OCI-LY3 (cell line): Measurements from ENCODE around the gene UBE2E2.

ENCODE experiments used
- H2AFZ ChIP-seq: fragments of 200-600, 300-600 bp; shearing (Covaris generic); 2 replicates; pipeline ENCODE4 v1.6.0; 2014; ENCODE audit warnings: antibody characterized with exemption, low read depth, low read length
- H3K27ac ChIP-seq: fragments of 200-600, 300-600 bp; sonication (generic); 2 replicates; pipeline ENCODE4 v1.5.1; 2014; ENCODE audit warnings: mild to moderate bottlenecking, low read length, moderate library complexity, mixed read lengths
- H3K27me3 ChIP-seq: fragments of 200-600, 300-600 bp; sonication (generic); 2 replicates; pipeline ENCODE4 v1.6.1; 2014; ENCODE audit warnings: low read depth, low read length, mixed read lengths
- H3K36me3 ChIP-seq: fragments of 200-600, 300-600 bp; sonication (generic); replicated peaks from 2 replicates; pipeline ENCODE3; 2014; ENCODE audit warnings: low read depth, low read length, mixed read lengths
- H3K4me1 ChIP-seq: fragments of 300-600, 200-600 bp; sonication (generic); 2 replicates; pipeline ENCODE4 v1.6.1; 2014; ENCODE audit warnings: low read length, mixed read lengths
- H3K4me2 ChIP-seq: fragments of 200-600, 300-600 bp; sonication (generic); 2 replicates; pipeline ENCODE4 v1.6.1; 2014; ENCODE audit warnings: low read length, mixed read lengths
- H3K4me3 ChIP-seq: fragments of 300-600, 200-600 bp; sonication (generic); 2 replicates; pipeline ENCODE4 v1.5.1; 2014; ENCODE audit warnings: antibody characterized with exemption, mild to moderate bottlenecking, low read length, moderate library complexity
- H3K79me2 ChIP-seq: fragments of 300-600, 200-600 bp; shearing (Covaris generic); 2 replicates; pipeline ENCODE4 v1.6.1; 2014; ENCODE audit warnings: mild to moderate bottlenecking, low read length, mixed read lengths
- H3K9ac ChIP-seq: fragments of 300-600, 200-600 bp; shearing (Covaris generic); 2 replicates; pipeline ENCODE4 v1.6.0; 2014; ENCODE audit warnings: mild to moderate bottlenecking, low read length, moderate library complexity
- H3K9me3 ChIP-seq: fragments of 200-600, 300-600 bp; shearing (Covaris generic); 2 replicates; pipeline ENCODE4 v1.6.1; 2014; ENCODE audit warnings: low read length, mixed read lengths; ENCODE audit not compliant: insufficient read depth
- H4K20me1 ChIP-seq: fragments of 200-600, 300-600 bp; sonication (generic); 2 replicates; pipeline ENCODE4 v1.6.1; 2016; ENCODE audit warnings: low read length, mixed read lengths; ENCODE audit not compliant: insufficient read depth
- EZH2phosphoT487 ChIP-seq: fragments of 200-600 bp; shearing (Covaris generic); IDR thresholded peaks from 2 replicates; pipeline ENCODE4 v1.6.1; 2018; ENCODE audit warnings: antibody characterized with exemption, mixed run types, low read depth
- TF ChIP-seq, protein P1 (sequence below): fragments of 200-600, 300-600 bp; sonication (generic); IDR thresholded peaks from 2 replicates; pipeline ENCODE4 v1.5.1; 2014; ENCODE audit warnings: antibody characterized with exemption, low read length, low read depth

UBE2E2 gene

DNA sequence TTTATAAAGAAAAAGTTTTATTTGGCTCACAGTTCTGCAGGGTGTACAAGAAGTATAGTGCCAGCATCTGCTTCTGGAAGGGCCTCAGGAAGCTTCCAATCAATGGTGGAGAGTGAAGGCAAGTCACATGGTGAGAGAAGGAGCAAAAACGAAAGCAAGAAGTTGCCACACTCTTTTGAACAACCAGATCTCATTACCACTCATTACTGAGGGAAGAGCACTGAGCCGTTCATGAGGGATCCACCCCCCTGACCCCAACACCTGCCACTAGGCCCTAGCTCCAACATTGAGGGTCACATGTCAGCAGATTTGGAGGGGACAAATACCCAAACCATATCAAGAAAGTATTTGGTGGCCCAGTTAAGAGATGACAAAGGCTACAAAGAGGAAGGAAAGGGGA, 363.4 kb downstream of the UBE2E2 start:
- H3K4me3 ChIP-seq = no peak overlapping the region
- H3K27me3 ChIP-seq = no peaks in the 10 kb centered on the region
- H3K27ac ChIP-seq = peak overlapping the region; percentile 22; the same call in 1 of the 2 replicates
- H3K9ac ChIP-seq = no peak overlapping the region
- H3K4me2 ChIP-seq = peak overlapping the region; percentile 5; the same call in 1 of the 2 replicates
- H3K9me3 ChIP-seq = no peaks in the 10 kb centered on the region; the same call in 1 of the 2 replicates
- H4K20me1 ChIP-seq = no peaks in the 10 kb centered on the region
- peaks cover 30% of the 10 kb centered on the region for H3K4me1 ChIP-seq
- TF ChIP-seq, protein P1, sequence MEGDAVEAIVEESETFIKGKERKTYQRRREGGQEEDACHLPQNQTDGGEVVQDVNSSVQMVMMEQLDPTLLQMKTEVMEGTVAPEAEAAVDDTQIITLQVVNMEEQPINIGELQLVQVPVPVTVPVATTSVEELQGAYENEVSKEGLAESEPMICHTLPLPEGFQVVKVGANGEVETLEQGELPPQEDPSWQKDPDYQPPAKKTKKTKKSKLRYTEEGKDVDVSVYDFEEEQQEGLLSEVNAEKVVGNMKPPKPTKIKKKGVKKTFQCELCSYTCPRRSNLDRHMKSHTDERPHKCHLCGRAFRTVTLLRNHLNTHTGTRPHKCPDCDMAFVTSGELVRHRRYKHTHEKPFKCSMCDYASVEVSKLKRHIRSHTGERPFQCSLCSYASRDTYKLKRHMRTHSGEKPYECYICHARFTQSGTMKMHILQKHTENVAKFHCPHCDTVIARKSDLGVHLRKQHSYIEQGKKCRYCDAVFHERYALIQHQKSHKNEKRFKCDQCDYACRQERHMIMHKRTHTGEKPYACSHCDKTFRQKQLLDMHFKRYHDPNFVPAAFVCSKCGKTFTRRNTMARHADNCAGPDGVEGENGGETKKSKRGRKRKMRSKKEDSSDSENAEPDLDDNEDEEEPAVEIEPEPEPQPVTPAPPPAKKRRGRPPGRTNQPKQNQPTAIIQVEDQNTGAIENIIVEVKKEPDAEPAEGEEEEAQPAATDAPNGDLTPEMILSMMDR = no peak
- TF ChIP-seq EZH2phosphoT487 = no peak
- no peaks in the 10 kb centered on the region for H3K79me2 ChIP-seq
- H2AFZ ChIP-seq = no peak overlapping the region
- H3K36me3 ChIP-seq = peaks cover 15% of the 10 kb centered on the region

DNA sequence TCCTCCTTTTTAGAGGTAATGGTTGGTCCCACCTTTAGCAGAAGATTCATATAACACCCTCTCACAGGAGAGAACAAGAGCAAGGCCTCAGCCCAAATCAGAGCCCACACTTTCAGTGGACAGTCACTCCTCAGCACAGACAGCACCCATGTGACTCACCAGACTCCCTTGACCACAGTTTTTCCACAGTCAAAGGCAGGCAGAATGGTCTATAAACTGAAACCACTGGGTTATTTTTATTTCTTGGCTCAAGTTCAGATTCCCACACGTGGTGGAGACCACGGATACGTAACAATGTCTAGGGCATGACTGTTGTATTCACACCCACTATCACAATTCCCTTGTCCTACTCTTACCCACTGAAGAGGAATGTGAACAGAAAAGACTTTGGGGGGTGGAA, 364.8 kb downstream of the UBE2E2 start:
- H3K79me2 ChIP-seq = no peaks in the 10 kb centered on the region
- no peak overlapping the region for H3K27ac ChIP-seq
- H3K9me3 ChIP-seq = no peaks in the 10 kb centered on the region; the same call in 1 of the 2 replicates
- H3K36me3 ChIP-seq = peaks cover 15% of the 10 kb centered on the region
- H3K27me3 ChIP-seq = no peaks in the 10 kb centered on the region
- H3K9ac ChIP-seq = no peak overlapping the region
- no peaks in the 10 kb centered on the region for H4K20me1 ChIP-seq
- peaks cover 30% of the 10 kb centered on the region for H3K4me1 ChIP-seq
- no peak overlapping the region for H3K4me2 ChIP-seq
- TF ChIP-seq EZH2phosphoT487 = no peak
- TF ChIP-seq, protein P1 = no peak
- no peak overlapping the region for H2AFZ ChIP-seq
- no peak overlapping the region for H3K4me3 ChIP-seq

DNA sequence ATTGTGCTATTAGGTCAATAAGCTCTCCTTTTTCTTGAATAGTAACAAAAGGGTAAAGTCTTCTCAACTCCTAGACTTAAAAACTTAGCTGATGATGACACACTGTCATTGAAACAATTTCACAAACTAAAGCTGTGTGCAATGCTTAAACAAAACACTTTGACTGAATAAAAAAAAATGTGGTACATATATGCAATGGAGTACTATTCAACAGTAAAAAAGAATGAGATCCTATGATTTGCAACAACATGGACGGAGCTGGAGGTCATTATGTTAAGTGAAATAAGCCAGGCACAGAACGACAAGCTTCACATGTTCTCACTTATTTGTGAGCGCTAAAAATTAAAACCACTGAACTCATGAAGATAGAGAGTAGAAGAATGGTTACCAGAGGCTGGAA, 370.7 kb downstream of the UBE2E2 start:
- Histone ChIP-seq H3K79me2 (no peaks in the 10 kb centered on the region), H3K36me3 (no peaks in the 10 kb centered on the region), H4K20me1 (no peaks in the 10 kb centered on the region), H2AFZ (no peak overlapping the region), H3K9me3 (no peaks in the 10 kb centered on the region), H3K27me3 (no peaks in the 10 kb centered on the region), H3K4me2 (no peak overlapping the region), H3K4me3 (no peak overlapping the region), H3K27ac (no peak overlapping the region), H3K9ac (no peak overlapping the region), H3K4me1 (no peaks in the 10 kb centered on the region)
- TF ChIP-seq, protein P1 = no peak
- TF ChIP-seq EZH2phosphoT487 = no peak

DNA sequence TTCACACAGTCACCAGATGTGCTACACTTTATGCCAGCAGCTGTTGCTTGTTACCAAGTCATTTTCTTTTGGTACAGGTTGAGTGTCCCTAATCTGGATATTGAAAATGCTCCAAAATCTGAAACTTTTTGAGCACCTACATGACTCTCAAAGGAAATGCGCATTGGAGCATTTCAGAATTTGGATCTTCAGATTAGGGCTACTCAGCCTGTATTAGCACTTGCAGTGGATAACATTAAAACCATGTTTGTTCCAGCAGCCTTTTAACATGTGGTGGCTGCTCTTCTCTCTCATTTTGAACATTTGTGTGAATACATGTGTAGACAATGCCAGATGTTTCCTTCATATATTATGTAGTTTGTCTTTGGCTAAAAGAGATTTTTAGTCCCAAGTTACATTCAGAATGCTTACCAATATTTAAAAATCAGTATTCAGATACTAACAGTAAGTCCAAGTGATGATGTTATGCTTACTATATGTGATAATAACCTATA, 371.7 kb downstream of the UBE2E2 start:
- Histone ChIP-seq H3K4me2 (no peak overlapping the region), H3K27me3 (no peaks in the 10 kb centered on the region), H2AFZ (no peak overlapping the region), H3K36me3 (no peaks in the 10 kb centered on the region), H4K20me1 (no peaks in the 10 kb centered on the region), H3K27ac (no peak overlapping the region), H3K4me3 (no peak overlapping the region), H3K9me3 (no peaks in the 10 kb centered on the region), H3K4me1 (no peaks in the 10 kb centered on the region), H3K79me2 (no peaks in the 10 kb centered on the region), H3K9ac (no peak overlapping the region)
- TF ChIP-seq EZH2phosphoT487 = no peak
- TF ChIP-seq, protein P1 = no peak
